ENCODE data around the gene TOLLIP. TPM values are rescaled to one million over a fixed set of nuclear protein-coding genes. Genes with fewer than 3 reads are reported as not detected.
A peak's percentile ranks its signal among the peaks of the same experiment; 100 is the strongest.

Gene TOLLIP
- total RNA-seq, 2 donors from 2014 or later = 72.8 to 161 TPM

- Histone ChIP-seq H3K4me1 (replicated peaks) (peaks cover 34% of the 10 kb centered on the region), H3K27me3 (replicated peaks; ENCODE audit: insufficient read depth) (no peaks in the 10 kb centered on the region), H3K27ac (peak overlapping the region; percentile 69), H3K4me3 (no peak overlapping the region), H3K36me3 (no peaks in the 10 kb centered on the region), H3K9me3 (no peaks in the 10 kb centered on the region)
- intact Hi-C loops (cut with DNase I) = no loop called here
- WGBS = 25% methylated on average over 10 of the region's 10 CpGs
- peak; percentile 58 for DNase-seq (ENCODE audit: low spot score)
- TF ChIP-seq POLR2AphosphoS5 (IDR thresholded peaks at IDR 0.05) = no peak
- TF ChIP-seq CTCF (IDR thresholded peaks at IDR 0.05) = no peak
- no peak for TF ChIP-seq POLR2A (IDR thresholded peaks at IDR 0.05)
Measured at GRCh38 chr11:1303973-1304372, 5.5 kb downstream of the TOLLIP start.

- Histone ChIP-seq H3K36me3 (no peaks in the 10 kb centered on the region), H3K4me3 (no peak overlapping the region), H3K9me3 (no peaks in the 10 kb centered on the region), H3K27me3 (replicated peaks; ENCODE audit: insufficient read depth) (no peaks in the 10 kb centered on the region), H3K4me1 (replicated peaks) (peaks cover 36% of the 10 kb centered on the region), H3K27ac (peak overlapping the region; percentile 69)
- WGBS = 76% methylated on average over 25 of the region's 25 CpGs
- intact Hi-C loops (cut with DNase I) = no loop called here
- no peak for TF ChIP-seq POLR2A (IDR thresholded peaks at IDR 0.05)
- TF ChIP-seq POLR2AphosphoS5 (IDR thresholded peaks at IDR 0.05) = no peak
- TF ChIP-seq CTCF (IDR thresholded peaks at IDR 0.05) = peak in 1 of 4 experiments; percentile 31
- DNase-seq (ENCODE audit: low spot score) = no peak
Measured at GRCh38 chr11:1303126-1303821, 6.2 kb downstream of the TOLLIP start.

GRCh38 chr11:1302461-1303125, 6.8 kb downstream of the TOLLIP start:
- Histone ChIP-seq H3K27ac (peak overlapping the region; percentile 69), H3K4me1 (replicated peaks) (peaks cover 30% of the 10 kb centered on the region), H3K36me3 (no peaks in the 10 kb centered on the region), H3K4me3 (no peak overlapping the region), H3K9me3 (no peaks in the 10 kb centered on the region), H3K27me3 (replicated peaks; ENCODE audit: insufficient read depth) (no peaks in the 10 kb centered on the region)
- 32% methylated on average over 17 of the region's 17 CpGs for WGBS
- intact Hi-C loops (cut with DNase I) = no loop called here
- no peak for DNase-seq (ENCODE audit: low spot score)
- TF ChIP-seq POLR2AphosphoS5 (IDR thresholded peaks at IDR 0.05) (peak; percentile 7), POLR2A (IDR thresholded peaks at IDR 0.05) (no peak), CTCF (IDR thresholded peaks at IDR 0.05) (no peak)

- no peaks in the 10 kb centered on the region for H3K27me3 ChIP-seq (replicated peaks; ENCODE audit: insufficient read depth)
- no peak for TF ChIP-seq CTCF (IDR thresholded peaks at IDR 0.05)
- no peak for TF ChIP-seq POLR2AphosphoS5 (IDR thresholded peaks at IDR 0.05)
- no peak for TF ChIP-seq POLR2A (IDR thresholded peaks at IDR 0.05)
- no peak overlapping the region for H3K4me3 ChIP-seq
- 89% methylated on average over 13 of the region's 13 CpGs for WGBS
- no peaks in the 10 kb centered on the region for H3K36me3 ChIP-seq
- no peak for DNase-seq (ENCODE audit: low spot score)
- H3K9me3 ChIP-seq = no peaks in the 10 kb centered on the region
- peak overlapping the region in 1 of 2 donors; percentile 69 for H3K27ac ChIP-seq
- intact Hi-C loops (cut with DNase I) = no loop called here
- H3K4me1 ChIP-seq (replicated peaks) = peaks cover 24% of the 10 kb centered on the region
Measured at GRCh38 chr11:1302041-1302460, 7.4 kb downstream of the TOLLIP start.
